BE2C (cell line): Measurements from ENCODE around the gene MGME1.

Source experiments
- DNase-seq: peaks from one replicate; pipeline ENCODE4 v3.0.0-alpha.2; 2020
- H3K27me3 ChIP-seq: fragments of 250-450 bp; sonication (Bioruptor Pico); 2 replicates; pipeline ENCODE4 v1.5.1; 2020; ENCODE audit warnings: mild to moderate bottlenecking
- H3K36me3 ChIP-seq: fragments of 250-450 bp; sonication (Bioruptor Pico); 2 replicates; pipeline ENCODE4 v1.5.1; 2020; ENCODE audit warnings: mild to moderate bottlenecking
- H3K4me1 ChIP-seq: fragments of 250-450 bp; sonication (Bioruptor Pico); 2 replicates; pipeline ENCODE4 v1.5.1; 2020
- H3K4me3 ChIP-seq: 2 replicates; pipeline ENCODE4 v1.5.1; 2011; ENCODE audit warnings: low read depth, low read length
- H3K9me3 ChIP-seq: fragments of 250-450 bp; sonication (Bioruptor Pico); 2 replicates; pipeline ENCODE4 v1.5.1; 2020
- CTCF ChIP-seq: IDR thresholded peaks from 2 replicates; pipeline ENCODE4 v1.5.1; 2012; ENCODE audit warnings: mild to moderate bottlenecking, low read depth, low read length

MGME1 gene

GRCh38 chr20:18007534-18008292 is 38.9 kb downstream of the MGME1 start:
- no peak for TF ChIP-seq CTCF
- Histone ChIP-seq H3K4me1 (no peaks in the 10 kb centered on the region), H3K9me3 (no peaks in the 10 kb centered on the region), H3K36me3 (no peaks in the 10 kb centered on the region), H3K27me3 (no peaks in the 10 kb centered on the region), H3K4me3 (no peak overlapping the region)
- DNase-seq: peak; percentile 23

- no peak for DNase-seq
- H3K4me1 ChIP-seq: no peaks in the 10 kb centered on the region
- no peak overlapping the region for H3K4me3 ChIP-seq
- no peaks in the 10 kb centered on the region for H3K27me3 ChIP-seq
- H3K9me3 ChIP-seq: no peaks in the 10 kb centered on the region
- H3K36me3 ChIP-seq: no peaks in the 10 kb centered on the region
- TF ChIP-seq CTCF: no peak
These were observed 40.3 kb downstream of the MGME1 start for GRCh38 chr20:18009116-18009515.

GRCh38 chr20:18011482-18011881 is 42.7 kb downstream of the MGME1 start:
- Histone ChIP-seq H3K4me3 (no peak overlapping the region), H3K9me3 (no peaks in the 10 kb centered on the region), H3K4me1 (no peaks in the 10 kb centered on the region), H3K36me3 (no peaks in the 10 kb centered on the region), H3K27me3 (no peaks in the 10 kb centered on the region)
- DNase-seq: no peak
- no peak for TF ChIP-seq CTCF

- TF ChIP-seq CTCF: no peak
- Histone ChIP-seq H3K4me1 (no peaks in the 10 kb centered on the region), H3K36me3 (no peaks in the 10 kb centered on the region), H3K27me3 (no peaks in the 10 kb centered on the region), H3K9me3 (no peaks in the 10 kb centered on the region), H3K4me3 (no peak overlapping the region)
- DNase-seq: no peak
These were observed 43.3 kb downstream of the MGME1 start for GRCh38 chr20:18011951-18012645.

GRCh38 chr20:18012901-18013300 is 44.1 kb downstream of the MGME1 start:
- Histone ChIP-seq H3K27me3 (no peaks in the 10 kb centered on the region), H3K4me3 (no peak overlapping the region), H3K4me1 (no peaks in the 10 kb centered on the region), H3K9me3 (no peaks in the 10 kb centered on the region), H3K36me3 (no peaks in the 10 kb centered on the region)
- no peak for TF ChIP-seq CTCF
- no peak for DNase-seq

- no peak overlapping the region for H3K4me3 ChIP-seq
- no peaks in the 10 kb centered on the region for H3K36me3 ChIP-seq
- DNase-seq: no peak
- H3K27me3 ChIP-seq: no peaks in the 10 kb centered on the region
- no peak for TF ChIP-seq CTCF
- H3K4me1 ChIP-seq: no peaks in the 10 kb centered on the region
- H3K9me3 ChIP-seq: no peaks in the 10 kb centered on the region
These were observed 45.6 kb downstream of the MGME1 start for GRCh38 chr20:18014411-18014810.
